HEK293 (cell line): ENCODE data around the gene DAAM1.

Source experiments
- CTCF ChIA-PET: fragments of 350-600 bp; formaldehyde crosslinking; extraction: SDS; loops from one replicate; lab custom pipeline; 2021; ENCODE audit warnings: antibody characterized with exemption; lab: Yijun Ruan, JAX
- POLR2A ChIA-PET: fragments of 300-600 bp; formaldehyde crosslinking; extraction: SDS; loops from one replicate; lab custom pipeline; 2020; ENCODE audit warnings: antibody characterized with exemption, inconsistent platforms; lab: Yijun Ruan, JAX
- H3K27ac ChIP-seq: fragments of 200-500 bp; sonication (Bioruptor generic); 2 replicates; pipeline ENCODE4 v1.5.1; 2014; ENCODE audit warnings: low read depth, low read length, control low read depth, inconsistent platforms; ENCODE audit errors: extremely low read depth
- H3K36me3 ChIP-seq, 2 experiments: fragments of 200-500 bp in 1 of 2; sonication (Bioruptor generic) in 1 of 2; 1 replicate in 1 of 2; 2 replicates in 1 of 2; pipeline ENCODE4 v1.5.1; 2014 to 2017; ENCODE audit warnings: inconsistent platforms in 2 of 2, low read length in 2 of 2; ENCODE audit not compliant: control insufficient read depth in 2 of 2, insufficient read depth in 1 of 2
- H3K4me1 ChIP-seq: fragments of 200-500 bp; sonication (Bioruptor generic); 2 replicates; pipeline ENCODE4 v1.5.1; 2014; ENCODE audit warnings: mild to moderate bottlenecking, low read length, inconsistent platforms; ENCODE audit not compliant: control insufficient read depth, insufficient read depth
- H3K4me3 ChIP-seq: 2 replicates; pipeline ENCODE4 v1.5.1; 2011; ENCODE audit warnings: low read depth, mild to moderate bottlenecking, control low read depth, low read length, moderate library complexity
- H3K9me3 ChIP-seq: fragments of 200-500 bp; sonication (Bioruptor generic); 2 replicates; pipeline ENCODE4 v1.5.1; 2014; ENCODE audit warnings: low read depth, low read length, inconsistent platforms; ENCODE audit not compliant: control insufficient read depth, insufficient read depth
- BCL11B ChIP-seq: fragments of 450-650 bp; formaldehyde crosslinking; IDR thresholded peaks from 2 replicates; pipeline ENCODE4 v1.5.1; 2016; ENCODE audit warnings: low read depth, missing biosample characterization, missing genetic modification characterization
- CTCF ChIP-seq: fragments of 450-650 bp; formaldehyde crosslinking; IDR thresholded peaks from 2 replicates; pipeline ENCODE4 v1.5.1; 2016; ENCODE audit warnings: missing biosample characterization, missing genetic modification characterization
- HOXD13 ChIP-seq: sonication (generic); formaldehyde crosslinking; IDR thresholded peaks from 2 replicates; pipeline ENCODE4 v1.8.0; 2022; ENCODE audit warnings: missing genetic modification reagents, borderline replicate concordance
- IKZF3 ChIP-seq: fragments of 450-650 bp; IDR thresholded peaks from 2 replicates; pipeline ENCODE4 v1.5.0; 2018; ENCODE audit warnings: missing biosample characterization, mild to moderate bottlenecking, missing genetic modification characterization, moderate library complexity
- KLF9 ChIP-seq: fragments of 450-650 bp; formaldehyde crosslinking; IDR thresholded peaks from 2 replicates; pipeline ENCODE4 v1.5.1; 2016; ENCODE audit warnings: missing biosample characterization, missing genetic modification characterization, low read depth
- MYNN ChIP-seq: fragments of 450-650 bp; formaldehyde crosslinking; IDR thresholded peaks from 2 replicates; pipeline ENCODE4 v1.5.1; 2016; ENCODE audit warnings: missing biosample characterization, missing genetic modification characterization, borderline replicate concordance
- SCRT1 ChIP-seq: fragments of 450-650 bp; formaldehyde crosslinking; IDR thresholded peaks from 2 replicates; pipeline ENCODE4 v1.5.1; 2016; ENCODE audit warnings: missing biosample characterization, missing genetic modification characterization, borderline replicate concordance
- ZBTB17 ChIP-seq: fragments of 450-650 bp; formaldehyde crosslinking; IDR thresholded peaks from 2 replicates; pipeline ENCODE4 v1.5.1; 2016; ENCODE audit warnings: missing biosample characterization, missing genetic modification characterization
- ZBTB21 ChIP-seq: fragments of 450-650 bp; formaldehyde crosslinking; IDR thresholded peaks from 2 replicates; pipeline ENCODE4 v1.5.1; 2017; ENCODE audit warnings: missing biosample characterization, missing genetic modification characterization
- ZEB2 ChIP-seq: fragments of 450-650 bp; formaldehyde crosslinking; IDR thresholded peaks from 2 replicates; pipeline ENCODE4 v1.5.1; 2016; ENCODE audit warnings: missing biosample characterization, missing genetic modification characterization
- ZNF10 ChIP-seq: fragments of 450-650 bp; formaldehyde crosslinking; IDR thresholded peaks from 2 replicates; pipeline ENCODE4 v1.5.1; 2017; ENCODE audit warnings: missing biosample characterization, missing genetic modification characterization
- ZNF214 ChIP-seq: fragments of 450-650 bp; formaldehyde crosslinking; IDR thresholded peaks from 2 replicates; pipeline ENCODE4 v1.5.1; 2017; ENCODE audit warnings: missing biosample characterization, mild to moderate bottlenecking, missing genetic modification characterization, borderline replicate concordance
- ZNF26 ChIP-seq: fragments of 450-650 bp; formaldehyde crosslinking; IDR thresholded peaks from 2 replicates; pipeline ENCODE4 v1.5.1; 2016; ENCODE audit warnings: missing biosample characterization, missing genetic modification characterization
- ZNF394 ChIP-seq: fragments of 450-650 bp; formaldehyde crosslinking; IDR thresholded peaks from 2 replicates; pipeline ENCODE4 v1.5.1; 2016; ENCODE audit warnings: missing biosample characterization, missing genetic modification characterization, mild to moderate bottlenecking, moderate library complexity, borderline replicate concordance
- ZNF426 ChIP-seq: fragments of 450-650 bp; formaldehyde crosslinking; IDR thresholded peaks from 2 replicates; pipeline ENCODE4 v1.5.1; 2017; ENCODE audit warnings: missing biosample characterization, missing genetic modification characterization, mild to moderate bottlenecking, inconsistent platforms, moderate library complexity
- ZNF521 ChIP-seq: fragments of 450-650 bp; formaldehyde crosslinking; IDR thresholded peaks from 2 replicates; pipeline ENCODE4 v1.5.1; 2017; ENCODE audit warnings: missing biosample characterization, mild to moderate bottlenecking, missing genetic modification characterization
- ZNF645 ChIP-seq: fragments of 450-650 bp; formaldehyde crosslinking; IDR thresholded peaks from 2 replicates; pipeline ENCODE4; 2016; ENCODE audit warnings: missing biosample characterization, missing genetic modification characterization
- ZNF76 ChIP-seq: fragments of 450-650 bp; formaldehyde crosslinking; IDR thresholded peaks from 2 replicates; pipeline ENCODE4; 2016; ENCODE audit warnings: low read depth, missing biosample characterization, missing genetic modification characterization, borderline replicate concordance
- TF ChIP-seq, protein P1 (sequence below): fragments of 450-650 bp; formaldehyde crosslinking; IDR thresholded peaks from 2 replicates; pipeline ENCODE4 v1.5.1; 2017; ENCODE audit warnings: missing biosample characterization, missing genetic modification characterization

DAAM1 gene

GRCh38 chr14:59217011-59217410, 28.5 kb downstream of the DAAM1 start:
- Histone ChIP-seq H3K36me3 (no peaks in the 10 kb centered on the region), H3K9me3 (no peaks in the 10 kb centered on the region), H3K4me3 (no peak overlapping the region), H3K27ac (no peak overlapping the region), H3K4me1 (peaks cover 22% of the 10 kb centered on the region)
- ChIA-PET CTCF (no interaction called here), POLR2A (no interaction called here)
- no peak for TF ChIP-seq ZEB2
- TF ChIP-seq ZNF645 (tag by site-specific recombination), result no peak
- TF ChIP-seq ZBTB21 (tag by site-specific recombination), result no peak

DNA sequence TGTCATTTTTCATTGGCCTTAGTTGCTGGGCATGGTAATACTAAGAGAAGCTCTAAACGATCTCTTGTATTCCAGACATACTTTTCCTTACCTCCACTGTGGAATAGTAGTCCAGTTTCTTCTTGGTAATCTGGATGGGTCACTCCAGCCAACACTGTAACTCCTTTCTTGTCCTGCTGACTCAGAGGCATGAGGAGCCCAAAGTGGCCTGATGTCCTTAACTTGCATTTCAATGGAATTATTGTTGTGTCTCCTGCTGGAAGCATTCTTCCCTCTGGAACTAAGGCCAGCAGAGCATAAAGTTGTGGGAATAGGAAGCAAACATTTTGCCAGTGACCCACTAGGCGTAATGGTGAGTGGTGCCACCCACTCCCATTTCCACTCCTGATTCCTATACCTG, 33.1 kb downstream of the DAAM1 start:
- no peaks in the 10 kb centered on the region for H3K4me1 ChIP-seq
- H3K27ac ChIP-seq, result no peak overlapping the region
- no peak overlapping the region for H3K4me3 ChIP-seq
- POLR2A ChIA-PET, result no interaction called here
- no peaks in the 10 kb centered on the region for H3K9me3 ChIP-seq
- CTCF ChIA-PET, result no interaction called here
- no peaks in the 10 kb centered on the region for H3K36me3 ChIP-seq
- no peak for TF ChIP-seq IKZF3 (tag by site-specific recombination)
- TF ChIP-seq, protein P1, sequence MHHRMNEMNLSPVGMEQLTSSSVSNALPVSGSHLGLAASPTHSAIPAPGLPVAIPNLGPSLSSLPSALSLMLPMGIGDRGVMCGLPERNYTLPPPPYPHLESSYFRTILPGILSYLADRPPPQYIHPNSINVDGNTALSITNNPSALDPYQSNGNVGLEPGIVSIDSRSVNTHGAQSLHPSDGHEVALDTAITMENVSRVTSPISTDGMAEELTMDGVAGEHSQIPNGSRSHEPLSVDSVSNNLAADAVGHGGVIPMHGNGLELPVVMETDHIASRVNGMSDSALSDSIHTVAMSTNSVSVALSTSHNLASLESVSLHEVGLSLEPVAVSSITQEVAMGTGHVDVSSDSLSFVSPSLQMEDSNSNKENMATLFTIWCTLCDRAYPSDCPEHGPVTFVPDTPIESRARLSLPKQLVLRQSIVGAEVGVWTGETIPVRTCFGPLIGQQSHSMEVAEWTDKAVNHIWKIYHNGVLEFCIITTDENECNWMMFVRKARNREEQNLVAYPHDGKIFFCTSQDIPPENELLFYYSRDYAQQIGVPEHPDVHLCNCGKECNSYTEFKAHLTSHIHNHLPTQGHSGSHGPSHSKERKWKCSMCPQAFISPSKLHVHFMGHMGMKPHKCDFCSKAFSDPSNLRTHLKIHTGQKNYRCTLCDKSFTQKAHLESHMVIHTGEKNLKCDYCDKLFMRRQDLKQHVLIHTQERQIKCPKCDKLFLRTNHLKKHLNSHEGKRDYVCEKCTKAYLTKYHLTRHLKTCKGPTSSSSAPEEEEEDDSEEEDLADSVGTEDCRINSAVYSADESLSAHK (tag by site-specific recombination), result no peak
- no peak for TF ChIP-seq HOXD13 (CRISPR knock-in tag)
- TF ChIP-seq ZNF214, result no peak
- TF ChIP-seq KLF9, result no peak
- no peak for TF ChIP-seq SCRT1
- TF ChIP-seq CTCF (tag by site-specific recombination), result no peak
- no peak for TF ChIP-seq ZNF426
- TF ChIP-seq BCL11B (tag by site-specific recombination), result no peak
- no peak for TF ChIP-seq ZNF76 (tag by site-specific recombination)
- TF ChIP-seq MYNN, result no peak
- TF ChIP-seq ZNF26 (tag by site-specific recombination), result no peak
- no peak for TF ChIP-seq ZBTB17
- no peak for TF ChIP-seq ZNF10 (tag by site-specific recombination)
- no peak for TF ChIP-seq ZNF394
- no peak for TF ChIP-seq ZNF521 (tag by site-specific recombination)
